ENCODE results near the gene TPCN2. TPM values are rescaled to one million over a fixed set of nuclear protein-coding genes. Genes with fewer than 3 reads are reported as not detected.

TPCN2 gene
- total and polyA plus RNA-seq, 9 of the 15 experiments (the other 6 are each of a cell fraction or from before 2014, with no cell fraction given), result 0.66 to 10.2 (median 4.6) TPM

DNA sequence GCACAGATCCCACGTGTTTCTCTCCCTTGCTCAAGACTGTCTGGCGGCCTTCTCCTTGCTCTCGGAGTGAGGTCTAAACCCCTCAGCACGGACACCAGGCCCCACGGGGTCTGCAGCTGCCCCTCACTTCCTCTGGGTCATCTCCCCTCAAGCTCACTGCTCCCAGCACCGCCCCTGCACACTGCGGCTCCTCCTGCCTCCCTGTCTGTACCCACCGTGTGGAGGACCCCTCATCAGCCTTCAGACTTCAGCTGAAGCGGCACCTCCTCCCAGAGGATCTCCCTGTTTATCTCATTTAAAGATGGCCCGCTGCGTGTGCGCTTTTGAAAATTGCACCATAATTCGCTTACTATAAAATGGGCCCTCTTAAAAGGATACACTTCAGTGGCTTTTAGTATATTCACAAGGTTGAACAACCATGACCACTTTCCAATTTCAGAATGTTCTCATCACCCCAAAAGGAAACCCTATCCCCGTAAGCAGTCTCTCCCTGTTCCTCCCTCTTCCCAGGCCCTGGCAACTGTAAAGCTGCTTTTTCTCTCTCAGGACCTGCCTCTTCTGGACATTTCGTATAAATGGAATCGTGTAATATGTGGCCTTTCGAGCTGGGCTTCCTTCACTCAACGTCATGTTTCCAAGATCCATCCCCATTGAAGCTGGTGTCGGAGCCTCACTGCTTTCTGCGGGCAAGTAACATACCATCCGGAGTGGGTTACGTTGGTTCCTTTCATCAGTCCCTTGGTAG lies 14.4 kb upstream of the TPCN2 start (continued):
- TF ChIP-seq, protein P1, sequence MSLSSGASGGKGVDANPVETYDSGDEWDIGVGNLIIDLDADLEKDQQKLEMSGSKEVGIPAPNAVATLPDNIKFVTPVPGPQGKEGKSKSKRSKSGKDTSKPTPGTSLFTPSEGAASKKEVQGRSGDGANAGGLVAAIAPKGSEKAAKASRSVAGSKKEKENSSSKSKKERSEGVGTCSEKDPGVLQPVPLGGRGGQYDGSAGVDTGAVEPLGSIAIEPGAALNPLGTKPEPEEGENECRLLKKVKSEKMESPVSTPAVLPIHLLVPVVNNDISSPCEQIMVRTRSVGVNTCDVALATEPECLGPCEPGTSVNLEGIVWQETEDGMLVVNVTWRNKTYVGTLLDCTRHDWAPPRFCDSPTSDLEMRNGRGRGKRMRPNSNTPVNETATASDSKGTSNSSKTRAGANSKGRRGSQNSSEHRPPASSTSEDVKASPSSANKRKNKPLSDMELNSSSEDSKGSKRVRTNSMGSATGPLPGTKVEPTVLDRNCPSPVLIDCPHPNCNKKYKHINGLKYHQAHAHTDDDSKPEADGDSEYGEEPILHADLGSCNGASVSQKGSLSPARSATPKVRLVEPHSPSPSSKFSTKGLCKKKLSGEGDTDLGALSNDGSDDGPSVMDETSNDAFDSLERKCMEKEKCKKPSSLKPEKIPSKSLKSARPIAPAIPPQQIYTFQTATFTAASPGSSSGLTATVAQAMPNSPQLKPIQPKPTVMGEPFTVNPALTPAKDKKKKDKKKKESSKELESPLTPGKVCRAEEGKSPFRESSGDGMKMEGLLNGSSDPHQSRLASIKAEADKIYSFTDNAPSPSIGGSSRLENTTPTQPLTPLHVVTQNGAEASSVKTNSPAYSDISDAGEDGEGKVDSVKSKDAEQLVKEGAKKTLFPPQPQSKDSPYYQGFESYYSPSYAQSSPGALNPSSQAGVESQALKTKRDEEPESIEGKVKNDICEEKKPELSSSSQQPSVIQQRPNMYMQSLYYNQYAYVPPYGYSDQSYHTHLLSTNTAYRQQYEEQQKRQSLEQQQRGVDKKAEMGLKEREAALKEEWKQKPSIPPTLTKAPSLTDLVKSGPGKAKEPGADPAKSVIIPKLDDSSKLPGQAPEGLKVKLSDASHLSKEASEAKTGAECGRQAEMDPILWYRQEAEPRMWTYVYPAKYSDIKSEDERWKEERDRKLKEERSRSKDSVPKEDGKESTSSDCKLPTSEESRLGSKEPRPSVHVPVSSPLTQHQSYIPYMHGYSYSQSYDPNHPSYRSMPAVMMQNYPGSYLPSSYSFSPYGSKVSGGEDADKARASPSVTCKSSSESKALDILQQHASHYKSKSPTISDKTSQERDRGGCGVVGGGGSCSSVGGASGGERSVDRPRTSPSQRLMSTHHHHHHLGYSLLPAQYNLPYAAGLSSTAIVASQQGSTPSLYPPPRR (CRISPR knock-in tag; IDR thresholded peaks at IDR 0.05; ENCODE audit: borderline replicate concordance), result no peak
- TF ChIP-seq, protein P2, sequence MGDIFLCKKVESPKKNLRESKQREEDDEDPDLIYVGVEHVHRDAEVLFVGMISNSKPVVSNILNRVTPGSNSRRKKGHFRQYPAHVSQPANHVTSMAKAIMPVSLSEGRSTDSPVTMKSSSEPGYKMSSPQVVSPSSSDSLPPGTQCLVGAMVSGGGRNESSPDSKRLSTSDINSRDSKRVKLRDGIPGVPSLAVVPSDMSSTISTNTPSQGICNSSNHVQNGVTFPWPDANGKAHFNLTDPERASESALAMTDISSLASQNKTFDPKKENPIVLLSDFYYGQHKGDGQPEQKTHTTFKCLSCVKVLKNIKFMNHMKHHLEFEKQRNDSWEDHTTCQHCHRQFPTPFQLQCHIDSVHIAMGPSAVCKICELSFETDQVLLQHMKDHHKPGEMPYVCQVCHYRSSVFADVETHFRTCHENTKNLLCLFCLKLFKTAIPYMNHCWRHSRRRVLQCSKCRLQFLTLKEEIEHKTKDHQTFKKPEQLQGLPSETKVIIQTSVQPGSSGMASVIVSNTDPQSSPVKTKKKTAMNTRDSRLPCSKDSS (IDR thresholded peaks at IDR 0.05; ENCODE audit: low read depth, partially characterized antibody), result no peak
- TF ChIP-seq, protein P3, sequence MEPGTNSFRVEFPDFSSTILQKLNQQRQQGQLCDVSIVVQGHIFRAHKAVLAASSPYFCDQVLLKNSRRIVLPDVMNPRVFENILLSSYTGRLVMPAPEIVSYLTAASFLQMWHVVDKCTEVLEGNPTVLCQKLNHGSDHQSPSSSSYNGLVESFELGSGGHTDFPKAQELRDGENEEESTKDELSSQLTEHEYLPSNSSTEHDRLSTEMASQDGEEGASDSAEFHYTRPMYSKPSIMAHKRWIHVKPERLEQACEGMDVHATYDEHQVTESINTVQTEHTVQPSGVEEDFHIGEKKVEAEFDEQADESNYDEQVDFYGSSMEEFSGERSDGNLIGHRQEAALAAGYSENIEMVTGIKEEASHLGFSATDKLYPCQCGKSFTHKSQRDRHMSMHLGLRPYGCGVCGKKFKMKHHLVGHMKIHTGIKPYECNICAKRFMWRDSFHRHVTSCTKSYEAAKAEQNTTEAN (CRISPR knock-in tag; IDR thresholded peaks at IDR 0.05), result no peak

Measured in K562 (cell line).